HEK293 (cell line): ENCODE results near the gene MTUS2.

Experiments
- CTCF ChIA-PET: fragments of 350-600 bp; formaldehyde crosslinking; extraction: SDS; loops from one replicate; lab custom pipeline; 2021; ENCODE audit warnings: antibody characterized with exemption; lab: Yijun Ruan, JAX
- POLR2A ChIA-PET: fragments of 300-600 bp; formaldehyde crosslinking; extraction: SDS; loops from one replicate; lab custom pipeline; 2020; ENCODE audit warnings: antibody characterized with exemption, inconsistent platforms; lab: Yijun Ruan, JAX
- H3K27ac ChIP-seq: fragments of 200-500 bp; sonication (Bioruptor generic); 2 replicates; pipeline ENCODE4 v1.5.1; 2014; ENCODE audit warnings: low read depth, low read length, control low read depth, inconsistent platforms; ENCODE audit errors: extremely low read depth
- H3K36me3 ChIP-seq, 2 experiments: fragments of 200-500 bp in 1 of 2; sonication (Bioruptor generic) in 1 of 2; 1 replicate in 1 of 2; 2 replicates in 1 of 2; pipeline ENCODE4 v1.5.1; 2014 to 2017; ENCODE audit warnings: inconsistent platforms in 2 of 2, low read length in 2 of 2; ENCODE audit not compliant: control insufficient read depth in 2 of 2, insufficient read depth in 1 of 2
- H3K4me1 ChIP-seq: fragments of 200-500 bp; sonication (Bioruptor generic); 2 replicates; pipeline ENCODE4 v1.5.1; 2014; ENCODE audit warnings: mild to moderate bottlenecking, low read length, inconsistent platforms; ENCODE audit not compliant: control insufficient read depth, insufficient read depth
- H3K4me3 ChIP-seq: 2 replicates; pipeline ENCODE4 v1.5.1; 2011; ENCODE audit warnings: low read depth, mild to moderate bottlenecking, control low read depth, low read length, moderate library complexity
- H3K9me3 ChIP-seq: fragments of 200-500 bp; sonication (Bioruptor generic); 2 replicates; pipeline ENCODE4 v1.5.1; 2014; ENCODE audit warnings: low read depth, low read length, inconsistent platforms; ENCODE audit not compliant: control insufficient read depth, insufficient read depth
- BCL11A ChIP-seq: fragments of 450-650 bp; formaldehyde crosslinking; IDR thresholded peaks from 2 replicates; pipeline ENCODE4 v1.5.1; 2016; ENCODE audit warnings: low read depth, missing biosample characterization, missing genetic modification characterization
- HOXD13 ChIP-seq: sonication (generic); formaldehyde crosslinking; IDR thresholded peaks from 2 replicates; pipeline ENCODE4 v1.8.0; 2022; ENCODE audit warnings: missing genetic modification reagents, borderline replicate concordance
- OVOL3 ChIP-seq: fragments of 450-650 bp; formaldehyde crosslinking; IDR thresholded peaks from 2 replicates; pipeline ENCODE4 v1.5.1; 2016; ENCODE audit warnings: missing biosample characterization, missing genetic modification characterization
- SCRT2 ChIP-seq: fragments of 450-650 bp; formaldehyde crosslinking; IDR thresholded peaks from 2 replicates; pipeline ENCODE4 v1.5.1; 2016; ENCODE audit warnings: missing biosample characterization, missing genetic modification characterization
- SP2 ChIP-seq: fragments of 450-650 bp; formaldehyde crosslinking; IDR thresholded peaks from 2 replicates; pipeline ENCODE4 v1.5.1; 2016; ENCODE audit warnings: missing biosample characterization, missing genetic modification characterization
- SP3 ChIP-seq: fragments of 450-650 bp; formaldehyde crosslinking; IDR thresholded peaks from 2 replicates; pipeline ENCODE4 v1.5.1; 2016; ENCODE audit warnings: missing biosample characterization, missing genetic modification characterization
- ZNF132 ChIP-seq: fragments of 450-650 bp; formaldehyde crosslinking; IDR thresholded peaks from 2 replicates; pipeline ENCODE4 v1.5.1; 2017; ENCODE audit warnings: missing biosample characterization, missing genetic modification characterization, borderline replicate concordance
- ZNF174 ChIP-seq: fragments of 450-650 bp; formaldehyde crosslinking; IDR thresholded peaks from 2 replicates; pipeline ENCODE4 v1.5.0; 2017; ENCODE audit warnings: missing biosample characterization, mild to moderate bottlenecking, missing genetic modification characterization
- ZNF2 ChIP-seq: fragments of 450-650 bp; formaldehyde crosslinking; IDR thresholded peaks from 2 replicates; pipeline ENCODE4 v1.5.1; 2016; ENCODE audit warnings: missing biosample characterization, missing genetic modification characterization
- ZNF211 ChIP-seq: fragments of 450-650 bp; formaldehyde crosslinking; IDR thresholded peaks from 2 replicates; pipeline ENCODE4 v1.5.1; 2016; ENCODE audit warnings: low read depth, missing biosample characterization, missing genetic modification characterization
- ZNF266 ChIP-seq: fragments of 450-650 bp; formaldehyde crosslinking; IDR thresholded peaks from 2 replicates; pipeline ENCODE4 v1.5.1; 2016; ENCODE audit warnings: missing biosample characterization, missing genetic modification characterization, low read depth
- ZNF416 ChIP-seq: fragments of 450-650 bp; formaldehyde crosslinking; IDR thresholded peaks from 2 replicates; pipeline ENCODE4 v1.5.1; 2016; ENCODE audit warnings: missing biosample characterization, missing genetic modification characterization
- ZNF473 ChIP-seq: fragments of 450-650 bp; formaldehyde crosslinking; IDR thresholded peaks from 2 replicates; pipeline ENCODE4 v1.5.1; 2017; ENCODE audit warnings: missing biosample characterization, missing genetic modification characterization
- ZNF48 ChIP-seq: fragments of 450-650 bp; formaldehyde crosslinking; IDR thresholded peaks from 2 replicates; pipeline ENCODE4 v1.5.1; 2016; ENCODE audit warnings: missing biosample characterization, missing genetic modification characterization
- ZNF544 ChIP-seq: fragments of 450-650 bp; formaldehyde crosslinking; IDR thresholded peaks from 2 replicates; pipeline ENCODE4 v1.5.0; 2017; ENCODE audit warnings: missing biosample characterization, missing genetic modification characterization
- ZNF791 ChIP-seq: fragments of 450-650 bp; formaldehyde crosslinking; IDR thresholded peaks from 2 replicates; pipeline ENCODE4 v1.5.1; 2016; ENCODE audit warnings: missing biosample characterization, missing genetic modification characterization
- ZSCAN30 ChIP-seq: fragments of 450-650 bp; IDR thresholded peaks from 2 replicates; pipeline ENCODE4 v1.5.1; 2018; ENCODE audit warnings: missing biosample characterization, mild to moderate bottlenecking, missing genetic modification characterization, moderate library complexity
- ZXDB ChIP-seq: fragments of 450-650 bp; formaldehyde crosslinking; IDR thresholded peaks from 2 replicates; pipeline ENCODE4 v1.5.1; 2016; ENCODE audit warnings: missing biosample characterization, missing genetic modification characterization
- TF ChIP-seq, protein P1 (sequence below): fragments of 450-650 bp; formaldehyde crosslinking; IDR thresholded peaks from 2 replicates; pipeline ENCODE4 v1.5.1; 2016; ENCODE audit warnings: missing biosample characterization, missing genetic modification characterization
- TF ChIP-seq, protein P2 (sequence below): fragments of 450-650 bp; formaldehyde crosslinking; IDR thresholded peaks from 2 replicates; pipeline ENCODE4 v1.5.1; 2016; ENCODE audit warnings: missing biosample characterization, missing genetic modification characterization, borderline replicate concordance
- TF ChIP-seq, protein P3 (sequence below): fragments of 450-650 bp; formaldehyde crosslinking; IDR thresholded peaks from 2 replicates; pipeline ENCODE4 v1.5.1; 2016; ENCODE audit warnings: missing biosample characterization, missing genetic modification characterization
- TF ChIP-seq, protein P4 (sequence below): fragments of 450-650 bp; formaldehyde crosslinking; IDR thresholded peaks from 2 replicates; pipeline ENCODE4 v1.5.1; 2016; ENCODE audit warnings: missing biosample characterization, missing genetic modification characterization
- TF ChIP-seq, protein P5 (sequence below): fragments of 450-650 bp; formaldehyde crosslinking; IDR thresholded peaks from 2 replicates; pipeline ENCODE4 v1.5.1; 2016; ENCODE audit warnings: missing biosample characterization, missing genetic modification characterization

MTUS2 gene

DNA sequence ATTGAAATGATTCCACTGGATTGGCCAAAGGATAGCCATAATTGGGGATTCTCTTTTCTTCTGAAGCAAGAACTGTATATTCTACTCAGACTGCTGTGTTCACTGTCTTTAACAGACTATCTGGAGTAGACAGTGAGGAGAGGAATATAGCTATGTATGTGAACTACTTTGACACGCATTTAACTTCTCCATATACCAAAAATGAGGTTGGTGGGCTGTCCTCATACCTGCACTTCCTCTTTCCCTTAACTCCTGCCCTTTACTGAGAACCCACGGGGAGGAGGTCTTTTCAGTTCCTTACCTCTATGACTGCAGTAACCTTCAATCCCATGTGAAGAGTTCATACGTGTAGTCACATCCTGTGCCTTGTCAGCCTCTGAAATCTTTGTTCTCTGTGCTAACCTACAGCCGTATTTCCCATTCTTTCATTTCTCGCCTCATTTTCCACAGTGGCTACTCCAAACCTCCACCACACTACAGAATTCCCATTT is 305.8 kb downstream of the MTUS2 start:
- Histone ChIP-seq H3K36me3 (no peaks in the 10 kb centered on the region), H3K9me3 (no peaks in the 10 kb centered on the region), H3K4me1 (no peaks in the 10 kb centered on the region), H3K4me3 (no peak overlapping the region)
- POLR2A ChIA-PET = no interaction called here
- no peak for TF ChIP-seq BCL11A
- TF ChIP-seq, protein P1, sequence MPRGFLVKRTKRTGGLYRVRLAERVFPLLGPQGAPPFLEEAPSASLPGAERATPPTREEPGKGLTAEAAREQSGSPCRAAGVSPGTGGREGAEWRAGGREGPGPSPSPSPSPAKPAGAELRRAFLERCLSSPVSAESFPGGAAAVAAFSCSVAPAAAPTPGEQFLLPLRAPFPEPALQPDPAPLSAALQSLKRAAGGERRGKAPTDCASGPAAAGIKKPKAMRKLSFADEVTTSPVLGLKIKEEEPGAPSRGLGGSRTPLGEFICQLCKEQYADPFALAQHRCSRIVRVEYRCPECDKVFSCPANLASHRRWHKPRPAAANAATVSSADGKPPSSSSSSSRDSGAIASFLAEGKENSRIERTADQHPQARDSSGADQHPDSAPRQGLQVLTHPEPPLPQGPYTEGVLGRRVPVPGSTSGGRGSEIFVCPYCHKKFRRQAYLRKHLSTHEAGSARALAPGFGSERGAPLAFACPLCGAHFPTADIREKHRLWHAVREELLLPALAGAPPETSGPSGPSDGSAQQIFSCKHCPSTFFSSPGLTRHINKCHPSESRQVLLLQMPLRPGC (tag by site-specific recombination) = no peak
- TF ChIP-seq ZNF416 (tag by site-specific recombination) = no peak
- TF ChIP-seq SCRT2 = no peak
- TF ChIP-seq OVOL3 (tag by site-specific recombination) = no peak
- TF ChIP-seq ZNF266 (tag by site-specific recombination) = no peak
- TF ChIP-seq, protein P2, sequence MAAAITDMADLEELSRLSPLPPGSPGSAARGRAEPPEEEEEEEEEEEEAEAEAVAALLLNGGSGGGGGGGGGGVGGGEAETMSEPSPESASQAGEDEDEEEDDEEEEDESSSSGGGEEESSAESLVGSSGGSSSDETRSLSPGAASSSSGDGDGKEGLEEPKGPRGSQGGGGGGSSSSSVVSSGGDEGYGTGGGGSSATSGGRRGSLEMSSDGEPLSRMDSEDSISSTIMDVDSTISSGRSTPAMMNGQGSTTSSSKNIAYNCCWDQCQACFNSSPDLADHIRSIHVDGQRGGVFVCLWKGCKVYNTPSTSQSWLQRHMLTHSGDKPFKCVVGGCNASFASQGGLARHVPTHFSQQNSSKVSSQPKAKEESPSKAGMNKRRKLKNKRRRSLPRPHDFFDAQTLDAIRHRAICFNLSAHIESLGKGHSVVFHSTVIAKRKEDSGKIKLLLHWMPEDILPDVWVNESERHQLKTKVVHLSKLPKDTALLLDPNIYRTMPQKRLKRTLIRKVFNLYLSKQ (tag by site-specific recombination) = no peak
- no peak for TF ChIP-seq ZXDB (tag by site-specific recombination)
- no peak for TF ChIP-seq ZNF211 (tag by site-specific recombination)
- TF ChIP-seq ZSCAN30 (tag by site-specific recombination) = no peak
- TF ChIP-seq SP3 (tag by site-specific recombination) = no peak
- TF ChIP-seq SP2 (tag by site-specific recombination) = no peak
- no peak for TF ChIP-seq ZNF791 (tag by site-specific recombination)
- no peak for TF ChIP-seq ZNF174 (tag by site-specific recombination)
- TF ChIP-seq, all 188 proteins: peak for 0
- CTCF ChIA-PET = interaction anchor here (0.6 kb wide), 1 partner anchor 61 kb away, joined by 5 read pairs; no protein-coding TSS in a partner anchor
- H3K27ac ChIP-seq = no peak overlapping the region

DNA sequence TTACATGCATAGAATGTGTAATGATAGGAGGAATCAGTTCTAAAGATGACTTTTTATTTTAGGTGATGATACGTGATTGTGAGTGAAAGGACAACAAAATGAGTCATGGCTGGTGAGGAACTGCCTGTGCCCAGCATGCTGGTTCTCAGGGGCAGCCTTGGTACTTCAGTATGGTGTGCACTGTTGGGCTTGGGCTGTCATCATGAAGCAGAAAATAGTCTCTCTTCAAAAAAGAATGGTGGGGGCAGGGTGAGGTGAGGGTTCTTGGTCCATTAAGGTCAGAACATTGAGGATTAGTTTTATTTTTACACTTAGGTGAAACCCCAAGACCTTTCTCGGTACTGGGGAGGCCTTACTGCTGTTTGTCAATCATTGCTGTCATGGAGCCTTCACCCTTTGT is 309.5 kb downstream of the MTUS2 start:
- Histone ChIP-seq H3K9me3 (no peaks in the 10 kb centered on the region), H3K36me3 (no peaks in the 10 kb centered on the region), H3K4me1 (no peaks in the 10 kb centered on the region), H3K4me3 (no peak overlapping the region), H3K27ac (no peak overlapping the region)
- ChIA-PET CTCF (interaction anchor here (0.6 kb wide), 1 partner anchor 8 kb away, joined by 3 read pairs; no protein-coding TSS in a partner anchor), POLR2A (no interaction called here)
- no peak for TF ChIP-seq HOXD13
- TF ChIP-seq, protein P3, sequence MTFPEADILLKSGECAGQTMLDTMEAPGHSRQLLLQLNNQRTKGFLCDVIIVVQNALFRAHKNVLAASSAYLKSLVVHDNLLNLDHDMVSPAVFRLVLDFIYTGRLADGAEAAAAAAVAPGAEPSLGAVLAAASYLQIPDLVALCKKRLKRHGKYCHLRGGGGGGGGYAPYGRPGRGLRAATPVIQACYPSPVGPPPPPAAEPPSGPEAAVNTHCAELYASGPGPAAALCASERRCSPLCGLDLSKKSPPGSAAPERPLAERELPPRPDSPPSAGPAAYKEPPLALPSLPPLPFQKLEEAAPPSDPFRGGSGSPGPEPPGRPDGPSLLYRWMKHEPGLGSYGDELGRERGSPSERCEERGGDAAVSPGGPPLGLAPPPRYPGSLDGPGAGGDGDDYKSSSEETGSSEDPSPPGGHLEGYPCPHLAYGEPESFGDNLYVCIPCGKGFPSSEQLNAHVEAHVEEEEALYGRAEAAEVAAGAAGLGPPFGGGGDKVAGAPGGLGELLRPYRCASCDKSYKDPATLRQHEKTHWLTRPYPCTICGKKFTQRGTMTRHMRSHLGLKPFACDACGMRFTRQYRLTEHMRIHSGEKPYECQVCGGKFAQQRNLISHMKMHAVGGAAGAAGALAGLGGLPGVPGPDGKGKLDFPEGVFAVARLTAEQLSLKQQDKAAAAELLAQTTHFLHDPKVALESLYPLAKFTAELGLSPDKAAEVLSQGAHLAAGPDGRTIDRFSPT = no peak
- TF ChIP-seq, protein P4, sequence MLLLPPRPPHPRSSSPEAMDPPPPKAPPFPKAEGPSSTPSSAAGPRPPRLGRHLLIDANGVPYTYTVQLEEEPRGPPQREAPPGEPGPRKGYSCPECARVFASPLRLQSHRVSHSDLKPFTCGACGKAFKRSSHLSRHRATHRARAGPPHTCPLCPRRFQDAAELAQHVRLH = no peak
- TF ChIP-seq ZNF544 (tag by site-specific recombination) = no peak
- TF ChIP-seq SP2 (tag by site-specific recombination) = no peak
- TF ChIP-seq ZNF473 (tag by site-specific recombination) = no peak
- TF ChIP-seq, protein P5, sequence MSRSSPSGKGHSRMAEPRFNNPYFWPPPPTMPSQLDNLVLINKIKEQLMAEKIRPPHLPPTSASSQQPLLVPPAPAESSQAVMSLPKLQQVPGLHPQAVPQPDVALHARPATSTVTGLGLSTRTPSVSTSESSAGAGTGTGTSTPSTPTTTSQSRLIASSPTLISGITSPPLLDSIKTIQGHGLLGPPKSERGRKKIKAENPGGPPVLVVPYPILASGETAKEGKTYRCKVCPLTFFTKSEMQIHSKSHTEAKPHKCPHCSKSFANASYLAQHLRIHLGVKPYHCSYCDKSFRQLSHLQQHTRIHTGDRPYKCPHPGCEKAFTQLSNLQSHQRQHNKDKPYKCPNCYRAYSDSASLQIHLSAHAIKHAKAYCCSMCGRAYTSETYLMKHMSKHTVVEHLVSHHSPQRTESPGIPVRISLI (tag by site-specific recombination) = no peak
- no peak for TF ChIP-seq ZNF2
- no peak for TF ChIP-seq ZNF211 (tag by site-specific recombination)
- no peak for TF ChIP-seq ZNF48 (tag by site-specific recombination)
- TF ChIP-seq ZNF132 (tag by site-specific recombination) = no peak
